ENCODE data around the gene CKAP5.

Gene CKAP5

GRCh38 chr11:46761807-46762206 lies 84.3 kb downstream of the CKAP5 start:
- no peak for DNase-seq

- no peak for DNase-seq
These were observed 85.5 kb downstream of the CKAP5 start for GRCh38 chr11:46760429-46761128.

DNA sequence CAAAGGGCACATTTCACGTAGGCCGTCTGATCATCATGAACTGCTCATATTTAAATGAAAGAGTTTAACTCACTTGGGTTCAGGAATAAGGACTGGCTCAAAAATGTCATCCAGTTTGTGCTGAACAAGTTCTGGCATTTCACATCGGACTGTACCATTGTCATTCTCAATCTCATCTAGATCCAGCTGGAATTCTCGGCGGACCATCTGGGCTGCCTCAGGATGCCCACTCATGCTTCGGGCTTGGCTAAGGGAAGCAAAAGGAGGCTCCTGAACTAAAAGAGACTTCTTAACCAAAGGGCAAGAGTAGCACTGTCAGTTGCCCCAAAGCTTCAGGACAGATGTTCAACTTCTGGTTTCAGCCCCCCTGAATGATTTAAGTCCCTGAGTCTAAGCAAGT lies 86.9 kb downstream of the CKAP5 start:
- DNase-seq = no peak

- DNase-seq = no peak
These were observed 90.1 kb downstream of the CKAP5 start for GRCh38 chr11:46755962-46756361.

DNA sequence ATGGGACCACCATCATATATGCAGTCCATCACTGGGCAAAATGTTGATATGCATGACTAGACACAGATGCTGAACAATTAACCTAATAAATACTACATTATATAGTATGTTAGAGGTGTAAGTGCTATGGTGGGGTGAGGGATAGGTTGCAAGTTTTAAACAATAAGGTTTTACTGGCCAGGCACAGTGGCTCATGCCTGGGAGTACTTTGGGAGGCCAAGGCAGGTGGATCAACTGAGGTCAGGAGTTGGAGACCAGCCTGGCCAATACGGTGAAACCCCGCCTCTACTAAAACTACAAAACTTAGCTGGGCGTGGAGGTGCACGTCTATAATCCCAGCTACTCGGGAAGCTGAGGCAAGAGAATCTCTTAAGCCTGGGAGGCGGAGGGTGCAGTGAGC lies 98.9 kb downstream of the CKAP5 start:
- DNase-seq = no peak

DNA sequence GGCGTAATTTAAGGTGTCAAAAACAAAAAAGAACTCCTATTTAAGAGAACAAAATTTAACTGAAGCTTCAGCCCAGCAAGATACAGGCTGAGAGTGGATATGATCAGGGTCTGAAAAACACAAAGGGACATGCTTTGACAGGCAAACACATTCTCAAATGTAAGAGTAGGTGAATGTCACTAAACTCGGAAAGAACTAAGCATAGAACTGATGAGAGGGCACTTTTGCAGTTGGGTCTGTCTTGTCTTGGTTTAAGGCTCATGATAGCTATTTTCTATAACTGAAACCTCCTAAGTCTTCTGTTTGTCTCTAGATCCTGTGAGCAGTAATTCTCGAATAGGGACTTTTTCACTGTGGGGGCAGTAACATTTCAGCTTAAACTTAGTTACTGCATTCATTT lies 100.1 kb downstream of the CKAP5 start:
- DNase-seq = no peak

GRCh38 chr11:46745328-46745727 lies 100.8 kb downstream of the CKAP5 start:
- no peak for DNase-seq

- no peak for DNase-seq
These were observed 102.3 kb downstream of the CKAP5 start for GRCh38 chr11:46743693-46744339.

GRCh38 chr11:46743043-46743442 lies 103.0 kb downstream of the CKAP5 start:
- no peak for DNase-seq

DNA sequence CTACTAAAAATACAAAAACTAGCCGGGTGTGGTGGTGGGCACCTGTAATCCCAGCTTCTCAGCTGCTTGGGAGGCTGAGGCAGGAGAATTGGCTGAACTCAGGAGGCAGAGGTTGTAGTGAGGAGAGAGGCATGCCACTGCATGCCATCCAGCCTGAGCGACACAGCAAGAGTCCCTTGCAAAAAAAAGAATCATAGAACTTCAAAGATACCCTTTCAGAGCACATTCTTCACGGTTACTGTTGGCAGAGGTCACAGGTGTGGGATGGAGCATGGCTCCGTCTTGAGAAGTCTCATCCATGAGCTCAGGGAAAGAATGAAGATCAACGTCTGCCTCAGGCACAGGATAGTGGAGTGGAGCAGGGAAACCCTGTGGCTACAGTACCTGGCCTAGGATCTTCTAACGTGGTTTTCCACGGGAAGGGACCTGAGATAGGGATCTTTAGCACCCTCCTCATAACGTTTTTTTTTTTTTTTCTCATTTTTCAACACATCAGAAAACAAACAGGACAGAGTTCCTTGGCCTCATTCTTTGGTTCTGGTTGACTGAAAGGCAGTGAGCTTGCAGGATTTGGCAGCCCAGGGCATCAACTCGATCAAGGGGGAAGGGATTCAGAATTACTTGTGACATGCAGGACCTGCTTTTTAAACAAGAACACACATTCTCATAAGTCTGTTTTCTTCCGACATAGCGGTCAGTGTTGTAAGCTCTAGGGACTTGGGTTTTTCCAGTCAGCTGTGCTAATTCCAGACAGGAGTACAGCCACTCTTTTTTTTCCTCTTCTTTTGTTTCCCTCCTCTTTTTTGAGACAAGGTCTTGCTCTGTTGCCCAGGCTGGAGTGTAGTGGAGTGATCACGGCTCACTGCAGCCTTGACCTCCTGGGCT lies 104.2 kb downstream of the CKAP5 start:
- DNase-seq = no peak

- no peak for DNase-seq
These were observed 107.2 kb downstream of the CKAP5 start for GRCh38 chr11:46738887-46739286.

GRCh38 chr11:46737699-46738098 lies 108.4 kb downstream of the CKAP5 start:
- DNase-seq = no peak

DNA sequence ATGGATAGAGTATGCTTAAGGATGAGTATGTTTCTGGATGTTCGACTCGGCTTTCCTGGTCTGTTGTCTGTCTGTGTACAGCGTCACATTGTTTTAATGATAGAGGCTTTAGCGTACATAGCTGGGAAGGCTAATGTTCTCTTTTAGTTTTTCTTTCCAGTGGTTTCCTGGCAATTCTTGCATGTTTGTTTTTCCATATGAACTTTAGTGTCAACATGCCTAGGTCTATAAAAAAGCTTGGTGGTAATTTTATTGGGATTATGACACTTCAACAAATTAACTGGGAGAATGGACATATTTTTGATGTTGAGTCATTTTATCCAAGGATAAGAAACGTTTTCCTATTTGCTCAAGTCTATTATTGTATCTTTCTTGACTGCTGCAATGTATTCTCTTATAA lies 109.5 kb downstream of the CKAP5 start:
- DNase-seq = no peak

DNA sequence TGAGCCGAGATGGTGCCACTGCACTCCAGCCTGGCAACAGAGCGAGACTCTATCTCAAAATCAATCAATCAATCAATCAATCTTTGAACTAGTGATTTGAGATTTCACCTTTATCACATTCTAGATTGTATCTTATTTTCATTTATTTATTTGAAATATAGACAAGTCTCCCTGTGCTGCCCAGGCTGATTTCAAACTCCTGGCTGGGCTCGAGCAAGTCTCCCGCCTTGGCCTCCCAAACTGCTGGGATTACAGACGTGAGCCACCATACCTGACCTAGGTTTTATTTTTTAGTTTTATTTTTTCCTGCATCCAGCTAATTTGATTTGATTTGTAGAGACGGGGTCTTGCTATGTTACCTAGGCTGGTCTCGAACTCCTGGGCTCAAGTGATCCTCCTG lies 109.9 kb downstream of the CKAP5 start:
- no peak for DNase-seq

DNA sequence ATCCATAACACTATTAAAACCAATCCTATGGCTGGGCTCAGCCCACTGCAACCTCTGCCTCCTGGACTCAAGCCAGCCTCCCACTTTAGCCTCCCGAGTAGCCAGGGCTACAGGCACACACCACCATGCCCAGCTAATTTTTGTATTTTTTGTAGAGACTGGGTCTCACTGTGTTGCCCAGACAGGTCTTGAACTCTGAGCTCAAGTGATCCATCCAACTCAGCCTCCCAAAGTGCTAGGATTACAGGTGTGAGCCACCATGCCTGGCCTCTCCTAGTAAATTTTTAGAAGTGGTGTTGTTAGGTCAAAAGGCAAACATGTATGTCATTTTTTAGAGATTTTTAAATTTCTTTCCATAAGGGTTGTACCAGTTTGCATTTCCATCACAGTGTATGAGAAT lies 112.8 kb downstream of the CKAP5 start:
- DNase-seq = no peak

- DNase-seq = no peak
These were observed 114.5 kb downstream of the CKAP5 start for GRCh38 chr11:46731545-46731944.

DNA sequence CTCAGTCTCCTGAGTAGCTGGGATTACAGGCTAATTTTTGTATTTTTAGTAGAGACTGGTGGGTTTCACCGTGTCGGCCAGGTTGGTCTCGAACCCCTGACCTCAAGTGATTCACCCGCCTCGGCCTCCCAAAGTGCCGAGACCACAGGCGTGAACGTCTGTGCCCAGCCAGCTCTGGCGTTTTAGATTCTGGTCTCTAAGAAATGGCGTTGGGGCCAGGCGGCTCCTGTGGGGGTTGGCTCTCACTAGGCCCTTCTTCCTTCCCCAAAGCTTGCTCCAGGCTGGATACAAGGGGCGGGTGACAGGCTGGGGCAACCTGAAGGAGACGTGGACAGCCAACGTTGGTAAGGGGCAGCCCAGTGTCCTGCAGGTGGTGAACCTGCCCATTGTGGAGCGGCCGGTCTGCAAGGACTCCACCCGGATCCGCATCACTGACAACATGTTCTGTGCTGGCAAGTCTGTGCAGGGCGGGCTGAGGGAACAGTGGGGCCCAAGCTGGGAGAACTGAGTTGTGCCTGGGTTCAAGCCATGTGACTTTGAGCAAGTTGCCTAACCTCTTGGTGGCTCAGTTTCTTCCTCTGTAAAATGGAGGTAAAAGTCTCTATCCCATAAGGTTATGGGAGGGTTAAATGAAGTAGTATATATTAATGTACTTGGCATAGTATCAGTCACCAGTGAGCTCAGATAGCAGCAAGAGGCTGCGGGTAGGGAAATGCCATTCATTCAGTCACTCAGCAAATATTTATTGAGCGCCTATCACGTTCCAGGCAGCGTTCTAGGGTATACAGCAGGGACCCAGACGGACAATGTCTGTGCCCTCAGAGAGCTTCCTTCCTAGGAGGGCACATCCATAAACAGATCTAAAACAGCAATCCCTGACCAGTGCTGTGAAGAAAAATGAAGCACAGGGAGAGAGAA lies 116.7 kb downstream of the CKAP5 start:
- DNase-seq = no peak

DNA sequence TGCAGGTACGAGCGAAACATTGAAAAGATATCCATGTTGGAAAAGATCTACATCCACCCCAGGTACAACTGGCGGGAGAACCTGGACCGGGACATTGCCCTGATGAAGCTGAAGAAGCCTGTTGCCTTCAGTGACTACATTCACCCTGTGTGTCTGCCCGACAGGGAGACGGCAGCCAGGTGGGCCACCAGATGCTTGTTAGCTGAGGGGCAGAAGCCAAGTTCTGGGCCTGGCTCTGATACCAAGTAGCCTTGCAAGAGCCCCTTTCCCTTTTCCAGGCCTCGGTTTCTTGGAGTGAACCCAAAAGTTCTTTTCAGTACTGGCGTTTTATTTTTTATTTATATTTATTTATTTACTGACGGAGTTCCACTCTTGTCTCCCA lies 117.4 kb downstream of the CKAP5 start:
- no peak for DNase-seq

DNA sequence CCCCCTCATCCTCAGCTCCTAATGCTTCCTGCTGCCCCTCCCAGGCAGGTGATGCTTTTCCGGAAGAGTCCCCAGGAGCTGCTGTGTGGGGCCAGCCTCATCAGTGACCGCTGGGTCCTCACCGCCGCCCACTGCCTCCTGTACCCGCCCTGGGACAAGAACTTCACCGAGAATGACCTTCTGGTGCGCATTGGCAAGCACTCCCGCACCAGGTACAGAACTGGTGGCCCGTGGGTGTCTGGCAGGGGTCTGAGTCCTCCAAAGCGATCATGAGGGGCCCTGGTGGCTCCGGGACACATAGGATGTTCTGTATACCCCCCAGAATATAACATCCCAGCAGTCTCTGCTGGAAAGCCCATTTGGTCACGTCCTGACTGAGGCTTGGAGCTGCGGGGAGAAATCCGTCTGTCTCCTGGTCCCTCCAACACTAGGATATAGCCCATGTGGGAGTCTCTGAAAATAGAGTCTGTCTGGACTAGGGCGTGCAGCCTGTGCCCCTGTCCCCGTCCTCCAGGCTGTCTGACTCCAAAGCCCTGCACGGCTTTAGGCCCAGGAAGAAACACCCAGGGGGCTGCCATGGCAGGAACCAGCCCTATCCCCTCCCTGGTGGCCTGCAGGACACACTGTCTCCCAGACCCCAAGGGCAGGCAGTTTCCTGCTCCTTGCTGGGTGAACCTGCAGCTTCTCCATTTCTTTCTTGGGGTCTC lies 118.0 kb downstream of the CKAP5 start:
- DNase-seq = no peak

GRCh38 chr11:46726206-46726862 lies 119.7 kb downstream of the CKAP5 start:
- no peak for DNase-seq

DNA sequence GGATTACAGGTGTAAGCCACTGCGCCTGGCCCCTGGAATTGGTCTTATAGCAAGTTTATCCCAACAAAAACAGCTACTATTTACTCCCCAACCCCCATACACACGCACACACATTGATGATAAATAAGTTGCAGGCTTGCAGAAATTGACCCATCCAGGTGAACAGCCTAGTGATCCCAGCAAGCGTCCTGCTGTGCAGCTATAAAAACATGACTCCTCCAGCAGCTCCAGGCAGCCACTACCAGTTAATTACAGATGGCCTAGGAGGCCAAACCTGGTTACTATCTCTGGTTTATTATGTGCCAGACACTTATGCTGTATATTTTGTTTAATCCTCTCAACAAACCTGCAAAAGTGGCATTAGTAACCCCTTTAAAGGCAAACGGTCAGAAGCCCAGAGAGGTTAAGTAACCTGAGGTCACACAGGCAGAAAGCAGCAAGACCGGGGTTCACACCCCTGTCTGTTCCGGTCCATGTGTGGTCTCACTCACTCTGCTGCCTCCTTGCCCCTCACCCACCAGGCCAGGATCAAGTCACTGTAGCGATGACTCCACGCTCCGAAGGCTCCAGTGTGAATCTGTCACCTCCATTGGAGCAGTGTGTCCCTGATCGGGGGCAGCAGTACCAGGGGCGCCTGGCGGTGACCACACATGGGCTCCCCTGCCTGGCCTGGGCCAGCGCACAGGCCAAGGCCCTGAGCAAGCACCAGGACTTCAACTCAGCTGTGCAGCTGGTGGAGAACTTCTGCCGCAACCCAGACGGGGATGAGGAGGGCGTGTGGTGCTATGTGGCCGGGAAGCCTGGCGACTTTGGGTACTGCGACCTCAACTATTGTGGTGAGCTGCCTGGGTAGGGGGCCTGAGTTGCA lies 120.5 kb downstream of the CKAP5 start:
- DNase-seq = no peak

Measured in CD4-positive, alpha-beta T cell treated with Interferon gamma for 1 hour (primary cell).